KOPT-K1 (cell line): ENCODE results near the gene PSMB2.
"Not testable (repeated sequence)": the region's sequence is repeated elsewhere in the genome, so short reads cannot be mapped to it uniquely, and the experiment has no call there.

Source experiments
- H3K27ac ChIP-seq: fragments of 200-600 bp; sonication (generic); 2 replicates; pipeline ENCODE4 v1.5.1; 2016; ENCODE audit warnings: antibody characterized with exemption, mild to moderate bottlenecking, low read depth, low read length; ENCODE audit not compliant: poor library complexity, severe bottlenecking
- H3K36me3 ChIP-seq: fragments of 200-600 bp; sonication (generic); 2 replicates; pipeline ENCODE4 v1.5.1; 2017; ENCODE audit warnings: antibody characterized with exemption, mild to moderate bottlenecking, low read length, moderate library complexity; ENCODE audit not compliant: insufficient read depth
- H3K9me3 ChIP-seq: fragments of 200-600 bp; sonication (generic); 2 replicates; pipeline ENCODE4 v1.5.1; 2017; ENCODE audit warnings: antibody characterized with exemption, low read length, mild to moderate bottlenecking; ENCODE audit not compliant: insufficient read depth, poor library complexity, severe bottlenecking

The PSMB2 gene

GRCh38 chr1:35591211-35591610 is 50.1 kb downstream of the PSMB2 start:
- peaks cover 27% of the 10 kb centered on the region; the same call in 1 of the 2 replicates for H3K36me3 ChIP-seq
- no peak overlapping the region for H3K27ac ChIP-seq
- no peaks in the 10 kb centered on the region for H3K9me3 ChIP-seq

- H3K9me3 ChIP-seq, result no peaks in the 10 kb centered on the region
- H3K36me3 ChIP-seq, result peaks cover 22% of the 10 kb centered on the region; the same call in 1 of the 2 replicates
- no peak overlapping the region for H3K27ac ChIP-seq
Measured at GRCh38 chr1:35590476-35591040, 50.8 kb downstream of the PSMB2 start.

DNA sequence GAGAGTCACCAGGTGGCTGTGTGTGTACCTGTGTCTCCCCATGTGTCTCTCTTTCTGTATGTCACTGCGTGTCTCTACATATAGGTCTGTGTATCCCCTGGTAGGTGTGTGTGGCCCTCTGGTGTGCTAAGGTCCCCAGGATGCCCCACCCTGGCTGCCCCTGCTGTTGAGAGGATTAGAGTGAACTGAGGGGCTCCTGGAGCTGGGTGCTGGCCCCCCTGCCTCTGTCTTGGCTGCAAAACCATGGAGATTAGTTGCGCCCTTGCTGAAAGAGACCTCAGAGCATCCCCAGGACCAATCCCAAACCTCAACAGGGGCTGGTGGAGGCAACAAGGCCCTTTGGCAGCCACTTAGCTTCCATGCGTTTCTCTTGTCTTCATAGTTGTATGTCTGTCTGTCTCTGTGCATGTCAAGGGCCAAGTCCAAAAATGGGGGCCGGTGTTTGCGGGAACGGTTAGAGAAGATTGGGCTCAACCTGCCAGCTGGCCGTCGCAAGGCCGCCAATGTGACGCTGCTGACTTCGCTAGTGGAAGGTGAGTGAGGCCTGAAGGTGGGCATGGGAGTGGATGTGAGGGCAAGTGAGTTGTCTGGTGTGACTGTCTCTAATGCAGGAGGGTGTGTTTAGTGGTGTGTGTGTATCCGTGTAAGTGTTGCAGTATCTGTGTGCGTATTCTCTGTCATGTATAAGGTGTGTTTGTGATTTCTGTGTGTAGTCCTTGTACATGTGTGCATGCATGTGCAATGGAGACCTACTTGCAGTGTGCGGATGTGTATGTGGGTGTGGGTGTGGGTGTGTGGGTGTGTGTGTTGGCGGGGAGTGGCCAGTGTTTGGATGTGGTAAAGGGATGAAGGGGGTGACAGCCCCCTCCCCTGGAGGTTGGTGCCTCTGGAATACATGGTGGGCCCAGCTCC is 51.6 kb downstream of the PSMB2 start:
- H3K27ac ChIP-seq, result no peak overlapping the region
- H3K36me3 ChIP-seq, result peaks cover 19% of the 10 kb centered on the region; the same call in 1 of the 2 replicates
- no peaks in the 10 kb centered on the region for H3K9me3 ChIP-seq

DNA sequence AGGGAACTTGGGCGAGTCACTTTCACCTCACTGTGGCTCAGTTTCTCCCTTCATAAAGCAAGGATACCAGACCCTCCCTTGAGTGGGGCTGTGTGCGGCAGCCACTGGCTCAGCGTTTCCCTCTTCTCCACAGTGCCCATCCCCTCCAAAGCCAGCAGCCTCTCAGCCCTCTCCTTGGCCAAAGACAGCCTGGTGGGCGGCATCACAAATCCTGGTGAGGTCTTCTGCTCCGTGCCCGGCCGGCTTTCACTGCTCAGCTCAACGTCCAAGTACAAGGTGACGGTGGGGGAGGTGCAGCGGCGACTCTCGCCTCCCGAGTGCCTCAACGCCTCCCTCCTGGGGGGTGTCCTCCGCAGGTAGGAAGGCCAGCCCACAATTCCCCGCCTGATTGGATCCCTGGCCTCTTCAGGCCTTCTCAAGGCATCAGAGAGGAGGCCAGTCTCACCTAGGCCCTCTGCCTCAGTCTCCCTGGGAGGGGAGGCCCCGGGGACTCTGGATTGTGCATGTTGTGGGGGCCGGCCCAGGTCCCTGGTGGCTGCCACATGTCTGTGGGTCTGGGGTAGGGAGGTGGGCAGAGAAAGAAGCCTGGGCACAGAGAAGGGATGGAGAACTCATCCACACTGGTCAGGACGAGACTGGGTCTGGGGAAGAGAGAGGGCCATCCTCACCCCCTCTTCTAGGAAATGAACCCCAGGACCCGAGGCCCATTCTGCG is 53.0 kb downstream of the PSMB2 start:
- Histone ChIP-seq H3K36me3 (peaks cover 19% of the 10 kb centered on the region; the same call in 1 of the 2 replicates), H3K9me3 (no peaks in the 10 kb centered on the region), H3K27ac (no peak overlapping the region)

GRCh38 chr1:35587736-35588135 is 53.6 kb downstream of the PSMB2 start:
- Histone ChIP-seq H3K36me3 (peaks cover 19% of the 10 kb centered on the region; the same call in 1 of the 2 replicates), H3K27ac (no peak overlapping the region), H3K9me3 (no peaks in the 10 kb centered on the region)

DNA sequence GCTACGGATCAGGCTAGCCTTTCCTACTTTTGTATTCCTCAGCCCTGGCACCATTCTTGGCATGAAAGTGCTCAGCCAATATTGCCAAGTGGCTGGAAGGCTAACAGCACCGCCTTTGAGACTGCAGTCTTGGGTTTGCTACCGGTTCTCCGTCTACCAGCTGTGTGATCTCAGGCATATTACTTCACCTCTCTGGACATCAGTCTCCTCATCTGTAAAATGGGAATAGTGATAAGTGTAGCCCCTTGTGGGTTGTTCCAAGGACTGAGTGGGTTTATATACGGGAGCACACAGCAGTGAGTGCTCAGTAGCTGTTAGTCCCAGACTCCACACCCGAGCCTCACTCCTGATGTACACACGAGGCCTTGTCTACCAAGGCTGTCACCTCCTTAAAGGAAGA is 54.5 kb downstream of the PSMB2 start:
- H3K9me3 ChIP-seq, result no peaks in the 10 kb centered on the region
- H3K36me3 ChIP-seq, result peaks cover 19% of the 10 kb centered on the region; the same call in 1 of the 2 replicates

DNA sequence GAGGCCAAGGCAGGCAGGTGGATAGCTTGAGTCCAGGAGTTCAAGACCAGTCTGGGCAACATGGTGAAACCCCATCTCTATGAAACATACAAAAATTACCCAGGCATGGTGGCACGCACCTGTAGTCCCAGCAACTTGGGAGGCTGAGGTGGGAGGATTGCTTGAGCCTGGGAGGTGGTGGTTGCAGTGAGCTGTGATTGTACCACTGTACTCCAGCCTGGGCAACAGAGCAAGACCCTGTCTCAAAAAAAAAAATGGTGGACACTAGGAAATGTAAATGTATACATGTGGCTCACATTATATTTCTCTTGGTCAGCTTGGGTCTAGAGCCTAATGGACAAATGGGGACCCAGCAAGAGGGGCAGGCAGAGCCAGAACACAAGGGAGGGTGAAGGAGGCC is 55.5 kb downstream of the PSMB2 start:
- H3K9me3 ChIP-seq, H3K27ac ChIP-seq: not testable (repeated sequence)
- peaks cover 12% of the 10 kb centered on the region; the same call in 1 of the 2 replicates for H3K36me3 ChIP-seq

More for the DNA sequence above, 54.5 kb downstream of the PSMB2 start:
- no peak overlapping the region for H3K27ac ChIP-seq

GRCh38 chr1:35585281-35585680 is 56.0 kb downstream of the PSMB2 start:
- Histone ChIP-seq H3K27ac (no peak overlapping the region), H3K36me3 (peaks cover 7% of the 10 kb centered on the region; the same call in 1 of the 2 replicates), H3K9me3 (no peaks in the 10 kb centered on the region)

GRCh38 chr1:35581621-35582020 is 59.7 kb downstream of the PSMB2 start:
- H3K27ac ChIP-seq, H3K36me3 ChIP-seq, H3K9me3 ChIP-seq: not testable (repeated sequence)

GRCh38 chr1:35580949-35581388 is 60.4 kb downstream of the PSMB2 start:
- no peaks in the 10 kb centered on the region for H3K9me3 ChIP-seq
- H3K36me3 ChIP-seq, result no peaks in the 10 kb centered on the region
- no peak overlapping the region for H3K27ac ChIP-seq

- Histone ChIP-seq H3K27ac (peak overlapping the region; percentile 88), H3K9me3 (no peaks in the 10 kb centered on the region), H3K36me3 (no peaks in the 10 kb centered on the region)
Measured at GRCh38 chr1:35577071-35577998, 64.0 kb downstream of the PSMB2 start.

DNA sequence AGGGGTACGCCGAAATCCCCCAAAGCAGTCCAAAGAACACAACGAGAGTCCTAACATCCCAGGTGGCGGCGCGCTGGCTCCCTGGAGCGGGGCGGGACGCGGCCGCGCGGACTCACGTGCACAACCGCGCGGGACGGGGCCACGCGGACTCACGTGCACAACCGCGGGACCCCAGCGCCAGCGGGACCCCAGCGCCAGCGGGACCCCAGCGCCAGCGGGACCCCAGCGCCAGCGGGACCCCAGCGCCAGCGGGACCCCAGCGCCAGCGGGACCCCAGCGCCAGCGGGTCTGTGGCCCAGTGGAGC is 64.6 kb downstream of the PSMB2 start:
- peak overlapping the region; percentile 88 for H3K27ac ChIP-seq
- not testable (repeated sequence) for H3K36me3 ChIP-seq, H3K9me3 ChIP-seq

DNA sequence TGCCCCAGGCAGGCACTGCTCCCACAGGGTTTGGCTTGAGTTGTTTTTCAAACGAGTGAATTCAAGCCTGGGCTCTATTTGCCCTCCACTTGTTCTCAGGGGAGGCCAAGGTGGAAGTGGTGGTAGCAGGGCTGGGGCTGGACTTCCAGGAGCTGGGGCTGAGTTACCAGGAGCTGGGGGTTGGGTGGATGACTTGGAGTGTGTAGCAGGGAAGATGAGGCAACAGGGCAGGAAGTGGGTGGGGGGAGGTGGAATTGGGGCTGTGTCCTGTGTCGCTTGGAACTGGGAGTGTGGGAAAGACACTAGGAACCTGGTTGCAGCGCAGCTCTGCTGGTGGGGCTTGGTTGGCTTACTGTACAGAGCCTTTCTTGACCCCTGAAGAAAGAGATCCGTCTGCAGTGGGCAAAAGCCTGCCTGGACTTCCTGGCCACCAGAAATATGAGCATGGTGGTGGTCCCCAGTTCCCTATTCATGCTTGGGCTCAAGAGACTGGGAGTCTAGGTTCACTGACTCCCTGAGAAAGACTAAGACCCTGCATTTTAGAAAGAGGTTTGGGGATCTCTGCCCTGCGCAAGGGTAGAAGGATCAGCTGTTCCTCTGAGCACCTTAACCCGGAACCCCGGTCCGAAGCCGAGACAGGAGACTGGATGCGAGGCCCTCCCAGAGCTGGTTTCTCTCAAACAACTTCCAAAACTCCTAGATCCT is 65.1 kb downstream of the PSMB2 start:
- Histone ChIP-seq H3K9me3 (no peaks in the 10 kb centered on the region), H3K27ac (peak overlapping the region; percentile 88), H3K36me3 (no peaks in the 10 kb centered on the region)

DNA sequence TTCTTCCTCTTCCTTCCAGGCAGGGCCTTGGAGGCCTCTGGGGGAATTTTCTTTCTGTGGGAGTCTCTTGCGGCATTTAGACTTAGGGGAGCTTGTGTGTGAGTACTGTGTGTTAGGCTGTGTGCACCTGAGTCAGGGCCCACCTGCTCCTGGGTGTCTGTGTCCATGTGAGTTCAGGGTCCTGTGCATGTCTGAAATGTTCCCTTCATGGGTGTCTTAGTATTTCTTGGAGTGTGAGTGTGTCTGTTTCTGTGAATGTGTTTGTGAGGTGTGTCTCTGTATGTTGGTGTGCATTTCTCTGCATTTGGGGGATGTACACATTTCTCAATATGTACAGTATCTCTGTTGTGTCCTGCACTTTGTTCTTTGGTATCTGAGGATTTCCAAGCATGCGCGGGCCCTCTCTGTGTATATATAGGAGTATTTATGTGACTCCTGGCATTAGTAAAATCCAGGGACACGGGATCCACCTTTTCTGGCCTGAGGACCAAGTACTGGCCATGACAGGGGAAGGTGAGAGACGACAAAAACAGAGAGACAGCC is 65.8 kb downstream of the PSMB2 start:
- Histone ChIP-seq H3K36me3 (no peaks in the 10 kb centered on the region), H3K9me3 (no peaks in the 10 kb centered on the region), H3K27ac (peak overlapping the region; percentile 88)
